ENCODE data around the gene TNFRSF1B. TPM values are rescaled to one million over a fixed set of nuclear protein-coding genes. Genes with fewer than 3 reads are reported as not detected.

The TNFRSF1B gene
- polyA plus RNA-seq, 1 donor from 2014 or later: not detected

GRCh38 chr1:12200208-12200607 is 33.4 kb downstream of the TNFRSF1B start:
- Histone ChIP-seq H3K4me3 (ENCODE audit: low read length) (no peak overlapping the region), H3K9ac (ENCODE audit: low read length) (no peak overlapping the region), H2AFZ (ENCODE audit: low read depth, low read length) (no peak overlapping the region), H3K27ac (ENCODE audit: low read length) (no peak overlapping the region), H3K9me2 (ENCODE audit: insufficient read depth, low read length) (no peaks in the 10 kb centered on the region), H3K27me3 (ENCODE audit: insufficient read depth, low read depth, low read length) (no peaks in the 10 kb centered on the region), H3F3A (ENCODE audit: insufficient read depth, low read length, poor library complexity, severe bottlenecking) (no peaks in the 10 kb centered on the region), H3K36me3 (ENCODE audit: insufficient read depth, low read length) (no peaks in the 10 kb centered on the region), H3K9me3 (ENCODE audit: low read length) (no peaks in the 10 kb centered on the region), H4K20me1 (ENCODE audit: insufficient read depth) (no peaks in the 10 kb centered on the region), H3K79me2 (replicated peaks; ENCODE audit: insufficient read depth, low read length) (no peaks in the 10 kb centered on the region), H3K4me2 (ENCODE audit: low read length) (no peak overlapping the region)
- no peak for TF ChIP-seq MXI1 (conservative IDR thresholded peaks at IDR 0.05; ENCODE audit: poor library complexity, severe bottlenecking)

GRCh38 chr1:12201352-12202189 is 34.8 kb downstream of the TNFRSF1B start:
- Histone ChIP-seq H3K9ac (ENCODE audit: low read length) (no peak overlapping the region), H3K4me3 (ENCODE audit: low read length) (no peak overlapping the region), H4K20me1 (ENCODE audit: insufficient read depth) (no peaks in the 10 kb centered on the region), H3K79me2 (replicated peaks; ENCODE audit: insufficient read depth, low read length) (no peaks in the 10 kb centered on the region), H3F3A (ENCODE audit: insufficient read depth, low read length, poor library complexity, severe bottlenecking) (no peaks in the 10 kb centered on the region), H3K27me3 (ENCODE audit: insufficient read depth, low read depth, low read length) (no peaks in the 10 kb centered on the region), H3K9me3 (ENCODE audit: low read length) (no peaks in the 10 kb centered on the region), H2AFZ (ENCODE audit: low read depth, low read length) (no peak overlapping the region), H3K4me2 (ENCODE audit: low read length) (no peak overlapping the region), H3K36me3 (ENCODE audit: insufficient read depth, low read length) (no peaks in the 10 kb centered on the region), H3K9me2 (ENCODE audit: insufficient read depth, low read length) (no peaks in the 10 kb centered on the region), H3K27ac (ENCODE audit: low read length) (no peak overlapping the region)
- no peak for TF ChIP-seq POLR2AphosphoS5 (IDR thresholded peaks at IDR 0.05)
- no peak for TF ChIP-seq TAF1 (IDR thresholded peaks at IDR 0.05; ENCODE audit: low read depth)
- no peak for TF ChIP-seq EZH2 (IDR thresholded peaks at IDR 0.05; ENCODE audit: borderline replicate concordance, insufficient read depth, low read length, poor library complexity, severe bottlenecking)
- TF ChIP-seq EP300 (conservative IDR thresholded peaks at IDR 0.05; ENCODE audit: poor library complexity, severe bottlenecking): no peak
- TF ChIP-seq REST (IDR thresholded peaks at IDR 0.05; ENCODE audit: borderline replicate concordance): no peak
- TF ChIP-seq CTCF (IDR thresholded peaks at IDR 0.05; ENCODE audit: poor library complexity, severe bottlenecking): no peak
- TF ChIP-seq MXI1 (conservative IDR thresholded peaks at IDR 0.05; ENCODE audit: poor library complexity, severe bottlenecking): no peak
- TF ChIP-seq SMC3 (conservative IDR thresholded peaks at IDR 0.05; ENCODE audit: poor library complexity): no peak
- TF ChIP-seq RAD21 (conservative IDR thresholded peaks at IDR 0.05): no peak

Measured in neural cell (in vitro differentiated cells).